ENCODE results near the gene FCRL6. TPM values are rescaled to one million over a fixed set of nuclear protein-coding genes. Genes with fewer than 3 reads are reported as not detected.

The FCRL6 gene
- total and polyA plus RNA-seq, 2 experiments from 2014 or later: not detected

DNA sequence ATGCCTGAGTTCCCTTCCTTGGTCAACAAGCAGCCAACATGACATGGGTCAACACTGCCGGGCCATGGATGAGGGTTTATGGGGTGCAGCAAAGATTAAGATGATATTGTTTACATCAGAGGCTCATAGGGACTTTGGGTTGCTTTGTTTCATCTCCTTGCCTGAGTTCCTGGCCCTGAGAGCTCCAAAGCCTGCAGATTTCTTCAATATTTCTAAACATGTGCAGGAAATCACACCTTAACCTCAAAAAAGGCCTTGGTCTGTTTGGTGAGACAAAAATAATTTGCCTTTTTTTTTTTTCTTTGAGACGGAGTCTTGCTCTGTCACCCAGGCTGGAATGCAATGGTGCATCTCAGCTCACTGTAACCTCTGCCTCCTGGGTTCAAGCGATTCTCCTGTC, 25.4 kb downstream of the FCRL6 start:
- Histone ChIP-seq H3K27me3 (replicated peaks; ENCODE audit: insufficient read depth) (no peaks in the 10 kb centered on the region; the same call in none of the 2 replicates), H3K4me2 (ENCODE audit: unreplicated experiment) (no peak overlapping the region), H3F3A (ENCODE audit: insufficient read depth) (peaks cover 9% of the 10 kb centered on the region), H2AFZ (no peak overlapping the region), H3K79me2 (ENCODE audit: insufficient read depth) (no peaks in the 10 kb centered on the region), H3K9me2 (ENCODE audit: insufficient read depth) (no peaks in the 10 kb centered on the region), H3K4me1 (ENCODE audit: insufficient read depth) (peaks cover 8% of the 10 kb centered on the region), H3K27ac (no peak overlapping the region), H3K4me3 (no peak overlapping the region), H4K20me1 (ENCODE audit: insufficient read depth) (no peaks in the 10 kb centered on the region), H3K9ac (no peak overlapping the region), H3K9me3 (ENCODE audit: low read depth) (no peaks in the 10 kb centered on the region), H3K36me3 (ENCODE audit: low read depth) (no peaks in the 10 kb centered on the region)
- no peak for DNase-seq
- no peak for TF ChIP-seq EZH2 (IDR thresholded peaks at IDR 0.05; ENCODE audit: insufficient read depth, poor library complexity, severe bottlenecking)
- TF ChIP-seq EZH2phosphoT487 (IDR thresholded peaks at IDR 0.05; ENCODE audit: insufficient read depth, low read depth): no peak
- WGBS, 2 experiments (ENCODE audit: low coverage in 1 of 2, low lambda C conversion rate in 2 of 2, missing lambda C conversion rate in 2 of 2): 77 to 79% methylated on average over 3 of the region's 3 CpGs
- in situ Hi-C loops (cut with MboI): no loop called here

DNA sequence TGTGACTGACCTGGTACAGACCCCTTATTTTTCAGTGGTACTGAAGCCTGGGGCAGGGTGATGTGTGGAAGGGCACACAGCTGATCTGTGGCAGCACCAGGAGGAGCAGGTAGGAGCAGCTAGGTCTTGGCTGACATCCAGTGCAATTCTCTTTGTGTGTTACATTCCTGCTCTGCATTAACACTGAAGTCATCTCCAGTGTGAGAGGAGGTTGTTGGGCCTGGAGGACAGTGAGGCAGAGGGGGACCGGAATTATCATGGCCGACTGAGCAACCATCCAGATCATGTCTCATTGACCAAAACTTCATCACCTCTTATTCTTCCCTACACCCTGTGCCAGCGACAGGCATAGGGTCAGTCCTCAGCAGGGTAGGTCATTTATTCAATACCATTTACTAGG, 26.0 kb downstream of the FCRL6 start:
- DNase-seq: no peak
- Histone ChIP-seq H3K9me3 (ENCODE audit: low read depth) (no peaks in the 10 kb centered on the region), H3K4me3 (no peak overlapping the region), H3K4me1 (ENCODE audit: insufficient read depth) (peaks cover 8% of the 10 kb centered on the region), H3K36me3 (ENCODE audit: low read depth) (no peaks in the 10 kb centered on the region), H3K9ac (no peak overlapping the region), H2AFZ (no peak overlapping the region), H3K9me2 (ENCODE audit: insufficient read depth) (no peaks in the 10 kb centered on the region), H3K4me2 (ENCODE audit: unreplicated experiment) (no peak overlapping the region), H4K20me1 (ENCODE audit: insufficient read depth) (no peaks in the 10 kb centered on the region), H3K27me3 (replicated peaks; ENCODE audit: insufficient read depth) (no peaks in the 10 kb centered on the region; the same call in none of the 2 replicates), H3F3A (ENCODE audit: insufficient read depth) (peaks cover 9% of the 10 kb centered on the region), H3K27ac (no peak overlapping the region), H3K79me2 (ENCODE audit: insufficient read depth) (no peaks in the 10 kb centered on the region)
- WGBS, 2 experiments (ENCODE audit: low coverage in 1 of 2, low lambda C conversion rate in 2 of 2, missing lambda C conversion rate in 2 of 2): 64% methylated on average over 3 of the region's 3 CpGs
- in situ Hi-C loops (cut with MboI): no loop called here
- no peak for TF ChIP-seq EZH2phosphoT487 (IDR thresholded peaks at IDR 0.05; ENCODE audit: insufficient read depth, low read depth)
- TF ChIP-seq EZH2 (IDR thresholded peaks at IDR 0.05; ENCODE audit: insufficient read depth, poor library complexity, severe bottlenecking): no peak

DNA sequence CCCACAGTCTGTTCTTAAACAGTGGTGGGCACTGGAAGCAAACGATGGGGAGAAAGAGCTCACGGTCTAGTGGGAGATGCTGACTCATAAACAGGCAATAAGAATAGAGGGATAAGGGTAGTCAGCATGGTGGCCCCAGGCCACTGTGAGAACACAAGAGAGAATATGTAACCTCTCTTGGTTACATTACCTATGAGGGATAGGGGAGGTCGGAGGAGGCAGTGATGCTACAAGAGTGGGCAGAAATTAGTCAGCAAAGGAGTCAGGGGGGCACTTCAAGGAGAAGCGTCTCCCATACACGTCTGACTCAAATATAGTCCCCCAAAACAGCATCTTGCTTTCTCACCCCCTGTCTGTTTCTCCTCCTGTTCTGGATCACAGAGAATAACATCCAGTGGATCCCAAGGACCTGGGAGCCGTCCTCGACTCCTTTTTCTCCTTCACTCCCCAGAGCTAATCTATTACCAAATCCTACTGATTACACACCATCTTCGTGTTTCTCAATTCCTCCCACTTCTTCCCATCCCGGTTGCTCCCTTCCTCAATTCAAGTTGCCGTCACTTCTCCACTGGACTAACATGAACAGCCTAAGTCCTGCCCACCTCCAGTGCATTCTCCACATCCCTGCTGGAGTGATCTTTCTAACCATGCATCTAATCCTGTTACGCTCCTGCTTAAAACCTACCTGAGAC, 26.6 kb downstream of the FCRL6 start:
- Histone ChIP-seq H3K4me3 (no peak overlapping the region), H3F3A (ENCODE audit: insufficient read depth) (peaks cover 9% of the 10 kb centered on the region), H3K79me2 (ENCODE audit: insufficient read depth) (no peaks in the 10 kb centered on the region), H3K9me2 (ENCODE audit: insufficient read depth) (no peaks in the 10 kb centered on the region), H3K27ac (no peak overlapping the region), H4K20me1 (ENCODE audit: insufficient read depth) (no peaks in the 10 kb centered on the region), H3K27me3 (replicated peaks; ENCODE audit: insufficient read depth) (no peaks in the 10 kb centered on the region; the same call in 1 of the 2 replicates), H3K9ac (no peak overlapping the region), H3K4me2 (ENCODE audit: unreplicated experiment) (no peak overlapping the region), H3K4me1 (ENCODE audit: insufficient read depth) (peaks cover 8% of the 10 kb centered on the region), H2AFZ (no peak overlapping the region), H3K9me3 (ENCODE audit: low read depth) (no peaks in the 10 kb centered on the region), H3K36me3 (ENCODE audit: low read depth) (no peaks in the 10 kb centered on the region)
- in situ Hi-C loops (cut with MboI): no loop called here
- TF ChIP-seq EZH2 (IDR thresholded peaks at IDR 0.05; ENCODE audit: insufficient read depth, poor library complexity, severe bottlenecking) (no peak), EZH2phosphoT487 (IDR thresholded peaks at IDR 0.05; ENCODE audit: insufficient read depth, low read depth) (no peak)
- no peak for DNase-seq
- WGBS, 2 experiments (ENCODE audit: low coverage in 1 of 2, low lambda C conversion rate in 2 of 2, missing lambda C conversion rate in 2 of 2): 86 to 89% methylated on average over 11 of the region's 11 CpGs

DNA sequence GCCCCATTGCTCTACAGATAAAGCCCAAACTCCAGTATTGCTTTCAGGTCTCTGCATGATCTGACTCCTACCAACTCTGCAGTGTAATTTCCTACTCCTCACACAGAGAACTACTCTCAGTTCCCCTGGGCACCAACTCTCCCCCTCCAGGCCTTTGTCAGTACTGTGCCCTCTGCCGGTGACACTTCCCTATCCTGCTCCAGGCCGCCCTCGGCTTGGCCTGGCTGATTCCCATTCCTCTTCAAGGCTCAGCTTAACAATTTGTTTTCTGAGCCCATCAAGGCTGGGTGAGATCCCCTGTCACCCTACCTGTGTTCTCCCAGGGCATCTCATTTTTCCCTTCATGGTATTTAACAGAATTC, 27.1 kb downstream of the FCRL6 start:
- in situ Hi-C loops (cut with MboI): no loop called here
- H3K79me2 ChIP-seq (ENCODE audit: insufficient read depth): no peaks in the 10 kb centered on the region
- no peaks in the 10 kb centered on the region for H3K9me3 ChIP-seq (ENCODE audit: low read depth)
- TF ChIP-seq EZH2phosphoT487 (IDR thresholded peaks at IDR 0.05; ENCODE audit: insufficient read depth, low read depth): no peak
- TF ChIP-seq EZH2 (IDR thresholded peaks at IDR 0.05; ENCODE audit: insufficient read depth, poor library complexity, severe bottlenecking): no peak
- no peaks in the 10 kb centered on the region for H3K9me2 ChIP-seq (ENCODE audit: insufficient read depth)
- H3K27me3 ChIP-seq (replicated peaks; ENCODE audit: insufficient read depth): no peaks in the 10 kb centered on the region
- H3K4me2 ChIP-seq (ENCODE audit: unreplicated experiment): no peak overlapping the region
- H2AFZ ChIP-seq: no peak overlapping the region
- H3K27ac ChIP-seq: no peak overlapping the region
- no peaks in the 10 kb centered on the region for H3K36me3 ChIP-seq (ENCODE audit: low read depth)
- no peaks in the 10 kb centered on the region for H4K20me1 ChIP-seq (ENCODE audit: insufficient read depth)
- peaks cover 9% of the 10 kb centered on the region for H3F3A ChIP-seq (ENCODE audit: insufficient read depth)
- no peak overlapping the region for H3K4me3 ChIP-seq
- WGBS, 2 experiments (ENCODE audit: low coverage in 1 of 2, low lambda C conversion rate in 2 of 2, missing lambda C conversion rate in 2 of 2): 94 to 95% methylated on average over 3 of the region's 3 CpGs
- no peak for DNase-seq
- H3K9ac ChIP-seq: no peak overlapping the region
- H3K4me1 ChIP-seq (ENCODE audit: insufficient read depth): peaks cover 8% of the 10 kb centered on the region
